ENCODE data around the gene ARHGAP8.
"Not testable (repeated sequence)": the region's sequence is repeated elsewhere in the genome, so short reads cannot be mapped to it uniquely, and the experiment has no call there.

Gene ARHGAP8

DNA sequence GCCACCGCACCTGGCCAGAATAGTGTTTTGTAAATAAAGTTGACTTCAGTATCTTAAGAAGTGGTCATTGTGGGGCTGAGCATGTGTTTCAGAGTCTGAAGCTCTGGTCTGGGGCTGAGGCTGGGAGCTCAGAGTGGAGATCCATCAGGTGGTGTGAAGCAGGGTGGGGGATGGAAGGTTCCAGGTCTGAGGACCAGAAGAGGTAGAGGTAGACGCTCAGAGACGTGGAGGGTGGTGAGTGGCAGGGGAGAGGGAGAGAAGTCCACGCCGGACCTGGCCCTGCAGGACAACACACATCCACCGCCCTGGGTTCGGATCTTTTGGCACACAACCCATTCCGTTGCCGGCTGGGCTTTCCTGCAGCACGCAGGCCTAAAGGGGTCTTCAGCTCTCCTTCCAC is 40.7 kb downstream of the ARHGAP8 start:
- H3K4me3 ChIP-seq (ENCODE audit: low read length): no peak overlapping the region
- no peak for DNase-seq (ENCODE audit: low read depth)
- no peak for TF ChIP-seq CTCF (IDR thresholded peaks at IDR 0.05; ENCODE audit: insufficient read depth, low read depth, low read length, missing control alignments)

GRCh38 chr22:44793506-44794172 is 41.3 kb downstream of the ARHGAP8 start:
- H3K4me3 ChIP-seq (ENCODE audit: low read length): no peak overlapping the region
- no peak for TF ChIP-seq CTCF (IDR thresholded peaks at IDR 0.05; ENCODE audit: insufficient read depth, low read depth, low read length, missing control alignments)
- DNase-seq (ENCODE audit: low read depth): no peak

- DNase-seq (ENCODE audit: low read depth): no peak
- H3K4me3 ChIP-seq (ENCODE audit: low read length): no peak overlapping the region
- TF ChIP-seq CTCF (IDR thresholded peaks at IDR 0.05; ENCODE audit: insufficient read depth, low read depth, low read length, missing control alignments): no peak
These were observed 43.6 kb downstream of the ARHGAP8 start for GRCh38 chr22:44795701-44796630.

GRCh38 chr22:44797181-44797725 is 44.9 kb downstream of the ARHGAP8 start:
- H3K4me3 ChIP-seq (ENCODE audit: low read length): no peak overlapping the region
- DNase-seq (ENCODE audit: low read depth): no peak
- TF ChIP-seq CTCF (IDR thresholded peaks at IDR 0.05; ENCODE audit: insufficient read depth, low read depth, low read length, missing control alignments): no peak

DNA sequence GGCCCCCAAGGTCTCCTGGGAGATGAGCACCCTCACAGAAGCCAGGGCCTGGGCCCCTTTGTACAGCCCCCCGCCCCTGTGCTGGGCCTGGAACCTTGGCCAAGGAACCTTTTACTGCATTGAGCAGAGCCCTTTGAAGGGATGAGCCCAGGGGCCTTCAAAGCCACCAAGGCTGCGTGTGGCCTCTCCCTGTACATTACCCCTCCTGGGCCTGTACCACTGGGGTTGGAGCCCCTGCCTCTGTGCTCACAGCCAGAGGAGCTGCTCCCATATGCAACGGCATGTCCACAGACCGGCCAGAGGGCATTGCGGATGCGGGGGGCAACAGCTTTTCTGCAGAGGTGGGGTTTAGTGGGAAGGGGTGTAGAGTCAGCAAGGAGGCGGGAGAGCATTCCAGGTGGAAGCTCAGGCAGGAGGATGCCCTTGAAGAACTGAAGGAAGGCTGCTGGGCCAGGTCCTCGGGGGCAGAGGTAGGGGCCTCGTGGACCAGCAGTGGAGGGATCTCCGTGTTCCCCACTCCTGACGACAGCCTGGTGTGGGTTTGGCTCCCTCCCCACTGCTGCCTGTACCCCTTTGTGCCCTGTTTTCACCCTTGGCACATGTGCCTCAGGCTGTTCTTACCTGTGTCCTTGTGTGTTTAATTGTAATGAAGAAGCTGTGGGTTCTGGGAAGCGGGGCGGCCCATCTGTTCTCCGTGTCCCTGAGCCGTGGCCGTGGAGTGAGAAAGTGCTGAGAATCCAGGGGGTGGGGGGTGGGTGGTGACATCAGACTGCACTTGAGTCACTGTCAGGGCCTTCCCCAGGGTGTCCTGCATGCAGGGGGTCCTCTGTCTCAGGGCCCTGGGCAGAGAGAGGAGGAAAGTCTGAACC is 46.9 kb downstream of the ARHGAP8 start:
- no peak for TF ChIP-seq CTCF (IDR thresholded peaks at IDR 0.05; ENCODE audit: insufficient read depth, low read depth, low read length, missing control alignments)
- DNase-seq (ENCODE audit: low read depth): no peak

GRCh38 chr22:44799946-44800634 is 47.7 kb downstream of the ARHGAP8 start:
- not testable (repeated sequence) for DNase-seq (ENCODE audit: low read depth); H3K4me3 ChIP-seq (ENCODE audit: low read length)

More for the DNA sequence above, 46.9 kb downstream of the ARHGAP8 start:
- no peak overlapping the region for H3K4me3 ChIP-seq (ENCODE audit: low read length)
